Heart left ventricle (tissue), 13 donors: Measurements from ENCODE around the gene AK1.

Experiments used
- POLR2A ChIP-seq, 2 donors: fragments of 450-650 bp; IDR thresholded peaks; one replicate each; pipeline ENCODE4 v1.6.1; 2017; ENCODE audit warnings: antibody characterized with exemption in 2 of 2, mild to moderate bottlenecking in 2 of 2, moderate library complexity in 2 of 2
- TF ChIP-seq, protein P1 (sequence below), 12 donors: fragments of 200-600 bp; sonication (generic) in 4 of 12; IDR thresholded peaks; one replicate each; pipeline versions ENCODE4 v1.5.0 to v1.8.0; 2018 to 2022; ENCODE audit warnings: antibody characterized with exemption in 12 of 12, mild to moderate bottlenecking in 5 of 12
- donor health status: ischemic (EF 13 %, LVEDD 7.1; RV severe dilation, severe dysfunction).
- donor health status: DM: no; HTN: yes; CAD: no.
- donor health status: DM: no; HTN: no; CAD: no.
- donor health status: ischemic (EF 25% LVEDD 6.9; RV normal size, moderate dysfunction).
- donor health status: ischemic (EF 25% LVEDD 5.7; RV mildly dilated, moderate dysfunction).
- donor health status: ischemic (EF 35%, LVEDD 5.7; RV mildly dilated, moderate dysfunction).
- donor health status: nonischemic (EF 11% LVEDD 7.7; RV severe dilation, severe dysfunction).
- donor health status: DM: yes; HTN: yes; CAD: no.
- donor health status: PGD.
- donor health status: ischemic (EF 29% LVEDD 5.4; RV normal size, mild dysfunction).
- donor health status: nonischemic (EF 23%, LVEDD 6.1; RV moderate dilation, normal function).

GRCh38 chr9:127896395-127897192 is 19.1 kb upstream of the AK1 start:
- TF ChIP-seq POLR2A (IDR thresholded peaks at IDR 0.05), result no peak
- TF ChIP-seq, protein P1, sequence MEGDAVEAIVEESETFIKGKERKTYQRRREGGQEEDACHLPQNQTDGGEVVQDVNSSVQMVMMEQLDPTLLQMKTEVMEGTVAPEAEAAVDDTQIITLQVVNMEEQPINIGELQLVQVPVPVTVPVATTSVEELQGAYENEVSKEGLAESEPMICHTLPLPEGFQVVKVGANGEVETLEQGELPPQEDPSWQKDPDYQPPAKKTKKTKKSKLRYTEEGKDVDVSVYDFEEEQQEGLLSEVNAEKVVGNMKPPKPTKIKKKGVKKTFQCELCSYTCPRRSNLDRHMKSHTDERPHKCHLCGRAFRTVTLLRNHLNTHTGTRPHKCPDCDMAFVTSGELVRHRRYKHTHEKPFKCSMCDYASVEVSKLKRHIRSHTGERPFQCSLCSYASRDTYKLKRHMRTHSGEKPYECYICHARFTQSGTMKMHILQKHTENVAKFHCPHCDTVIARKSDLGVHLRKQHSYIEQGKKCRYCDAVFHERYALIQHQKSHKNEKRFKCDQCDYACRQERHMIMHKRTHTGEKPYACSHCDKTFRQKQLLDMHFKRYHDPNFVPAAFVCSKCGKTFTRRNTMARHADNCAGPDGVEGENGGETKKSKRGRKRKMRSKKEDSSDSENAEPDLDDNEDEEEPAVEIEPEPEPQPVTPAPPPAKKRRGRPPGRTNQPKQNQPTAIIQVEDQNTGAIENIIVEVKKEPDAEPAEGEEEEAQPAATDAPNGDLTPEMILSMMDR (IDR thresholded peaks at IDR 0.05), result no peak
